Raji (cell line): ENCODE results near the gene SOSTDC1.

Experiments
- POLR2A ChIP-seq: IDR thresholded peaks from 2 replicates; pipeline ENCODE4 v1.6.1; 2011; ENCODE audit warnings: low read depth, low read length, control low read depth; ENCODE audit not compliant: insufficient read depth

The SOSTDC1 gene

DNA sequence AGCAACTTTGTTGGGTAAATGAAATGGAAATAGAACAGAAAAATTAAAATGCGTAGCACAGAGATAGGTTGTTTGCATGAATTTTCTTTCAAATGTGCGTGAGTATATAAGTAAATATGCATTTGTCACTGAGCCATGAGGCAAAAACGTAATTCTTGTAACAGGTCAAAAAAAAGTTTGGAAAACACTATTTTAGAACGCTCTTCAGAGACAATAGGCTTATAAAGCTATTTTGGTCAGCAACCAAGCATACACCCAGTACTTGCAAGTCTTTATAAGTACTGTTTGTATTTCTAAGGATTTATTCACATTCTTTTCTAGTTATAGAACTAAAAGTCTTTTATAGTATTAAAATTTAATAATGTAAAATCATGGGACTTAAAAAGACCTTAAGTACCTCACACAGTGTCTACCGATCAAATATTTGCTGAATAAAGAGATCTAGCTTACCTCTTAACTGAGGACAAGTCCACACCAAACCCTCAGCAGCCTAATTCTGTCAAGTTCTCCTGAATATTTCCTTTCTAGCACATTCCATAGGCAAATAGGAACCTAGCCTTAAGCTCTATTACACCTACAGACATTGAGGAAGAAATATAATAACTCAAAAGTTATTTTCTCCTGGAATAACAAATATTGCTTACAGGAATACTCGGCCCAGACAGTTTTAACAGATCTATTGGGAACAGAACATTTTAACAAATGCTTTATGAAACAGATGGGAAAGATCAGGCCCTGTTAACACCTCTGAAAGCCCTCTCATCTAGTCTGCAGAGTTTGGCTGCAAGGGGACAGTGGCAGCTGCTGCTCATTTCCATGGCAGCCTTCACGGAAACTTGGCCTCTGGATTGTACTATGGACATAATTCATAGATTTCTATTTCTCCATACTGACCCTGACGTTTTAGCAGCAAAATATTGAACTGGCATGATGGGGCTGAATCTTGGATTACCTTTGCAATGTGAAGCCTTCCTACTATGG, 53.0 kb downstream of the SOSTDC1 start:
- no peak for TF ChIP-seq POLR2A
